HFF-Myc (cell line): Measurements from ENCODE around the gene TMEM107.
A peak's percentile ranks its signal among the peaks of the same experiment; 100 is the strongest.
"Not testable (repeated sequence)": the region's sequence is repeated elsewhere in the genome, so short reads cannot be mapped to it uniquely, and the experiment has no call there.

Experiments
- DNase-seq: peaks from one replicate; pipeline ENCODE4 v3.0.0-alpha.2; 2011; ENCODE audit warnings: low read depth; ENCODE audit errors: extremely low read depth
- H3K4me3 ChIP-seq: replicated peaks from 2 replicates; pipeline ENCODE4 v1.5.1; 2011; ENCODE audit warnings: low read depth, mild to moderate bottlenecking, control low read depth, low read length
- TF ChIP-seq, protein P1 (sequence below): IDR thresholded peaks from 2 replicates; pipeline ENCODE4 v1.5.1; 2012; ENCODE audit warnings: mild to moderate bottlenecking, low read depth, low read length, control low read depth; ENCODE audit errors: missing control alignments

The TMEM107 gene

DNA sequence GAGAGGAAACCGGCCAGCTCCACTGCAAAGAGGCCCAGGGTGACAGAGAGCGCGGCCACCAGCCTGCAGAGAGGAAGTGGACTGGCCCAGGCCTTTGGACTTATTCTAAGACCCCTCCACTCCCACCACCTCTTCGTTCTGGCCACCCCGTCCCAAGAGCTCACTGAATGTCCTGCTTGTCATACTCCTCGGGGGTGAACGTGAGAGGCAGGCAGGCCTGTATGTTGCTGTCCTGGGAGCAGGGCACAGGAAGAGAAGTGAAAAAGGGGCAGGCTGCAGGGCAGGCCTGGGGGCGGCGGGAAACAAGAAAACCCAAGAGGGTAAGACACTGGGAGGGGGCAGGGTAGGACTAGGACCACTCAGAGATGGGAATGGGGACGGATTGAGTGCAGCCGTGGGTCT lies 384 bp downstream of the TMEM107 start:
- TF ChIP-seq, protein P1, sequence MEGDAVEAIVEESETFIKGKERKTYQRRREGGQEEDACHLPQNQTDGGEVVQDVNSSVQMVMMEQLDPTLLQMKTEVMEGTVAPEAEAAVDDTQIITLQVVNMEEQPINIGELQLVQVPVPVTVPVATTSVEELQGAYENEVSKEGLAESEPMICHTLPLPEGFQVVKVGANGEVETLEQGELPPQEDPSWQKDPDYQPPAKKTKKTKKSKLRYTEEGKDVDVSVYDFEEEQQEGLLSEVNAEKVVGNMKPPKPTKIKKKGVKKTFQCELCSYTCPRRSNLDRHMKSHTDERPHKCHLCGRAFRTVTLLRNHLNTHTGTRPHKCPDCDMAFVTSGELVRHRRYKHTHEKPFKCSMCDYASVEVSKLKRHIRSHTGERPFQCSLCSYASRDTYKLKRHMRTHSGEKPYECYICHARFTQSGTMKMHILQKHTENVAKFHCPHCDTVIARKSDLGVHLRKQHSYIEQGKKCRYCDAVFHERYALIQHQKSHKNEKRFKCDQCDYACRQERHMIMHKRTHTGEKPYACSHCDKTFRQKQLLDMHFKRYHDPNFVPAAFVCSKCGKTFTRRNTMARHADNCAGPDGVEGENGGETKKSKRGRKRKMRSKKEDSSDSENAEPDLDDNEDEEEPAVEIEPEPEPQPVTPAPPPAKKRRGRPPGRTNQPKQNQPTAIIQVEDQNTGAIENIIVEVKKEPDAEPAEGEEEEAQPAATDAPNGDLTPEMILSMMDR = no peak
- DNase-seq = no peak

DNA sequence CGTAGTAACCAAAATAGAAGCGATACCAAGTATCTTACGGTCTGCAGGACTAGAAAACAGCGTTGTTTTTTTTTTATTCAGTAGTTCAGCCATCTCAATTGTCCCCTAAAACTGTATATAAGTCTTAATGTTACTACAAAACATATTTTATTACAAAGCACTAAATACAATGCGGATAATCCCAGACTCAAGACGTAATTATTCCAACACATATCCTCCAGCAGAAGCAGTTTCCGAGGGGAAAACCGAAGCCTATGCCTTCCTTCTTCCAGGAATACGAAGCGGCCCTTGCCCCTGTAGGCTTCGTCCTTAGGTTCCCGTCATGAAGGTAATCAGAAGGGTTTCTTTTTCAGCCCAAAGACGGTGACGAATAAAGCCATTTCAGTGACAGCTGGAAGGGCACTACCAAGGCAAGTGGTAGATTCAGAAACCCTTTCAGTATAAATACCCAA lies 2.3 kb downstream of the TMEM107 start:
- TF ChIP-seq, protein P1 = no peak
- DNase-seq = no peak
- peak overlapping the region; percentile 27 for H3K4me3 ChIP-seq

More for the DNA sequence above, 384 bp downstream of the TMEM107 start:
- peak overlapping the region; percentile 53 for H3K4me3 ChIP-seq

DNA sequence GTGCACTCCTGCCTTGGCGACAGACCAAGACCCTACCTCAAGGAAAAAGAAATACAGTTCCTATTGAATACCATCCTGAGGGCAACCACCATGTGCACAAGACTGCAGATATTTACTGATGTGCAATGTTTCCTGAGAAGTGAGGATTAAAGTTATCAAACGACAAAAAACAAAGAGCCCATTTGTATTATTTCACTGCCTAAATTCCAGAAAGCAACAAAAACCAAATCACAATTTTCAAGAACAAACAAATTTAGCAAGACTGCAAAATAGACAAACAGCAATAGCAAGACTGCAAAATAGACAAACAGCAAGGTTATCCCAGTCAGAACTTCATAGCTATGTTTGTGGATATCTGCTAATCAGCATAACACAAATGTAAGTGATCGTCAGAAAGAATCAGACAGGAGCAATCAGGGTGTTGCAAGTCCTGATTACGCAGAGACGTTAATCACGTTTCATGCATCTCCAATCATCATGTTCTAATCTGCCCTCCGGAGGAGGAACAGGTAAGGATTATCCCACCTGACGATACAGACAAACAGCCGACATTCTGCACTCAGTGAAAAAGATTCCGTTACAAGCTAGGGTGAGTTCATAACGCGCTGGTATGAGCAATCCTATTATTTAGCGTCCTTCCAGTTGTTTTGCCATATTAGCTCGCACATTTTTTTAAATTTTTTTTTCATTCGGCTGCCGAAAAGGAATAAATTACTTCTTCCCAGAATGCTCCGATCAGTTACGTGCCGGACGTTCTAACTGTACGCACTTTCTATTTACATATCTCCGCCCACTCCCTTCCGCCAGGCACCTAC lies 2.9 kb downstream of the TMEM107 start:
- H3K4me3 ChIP-seq = peak overlapping the region; percentile 27
- TF ChIP-seq, protein P1 = no peak
- DNase-seq = peak; percentile 99

DNA sequence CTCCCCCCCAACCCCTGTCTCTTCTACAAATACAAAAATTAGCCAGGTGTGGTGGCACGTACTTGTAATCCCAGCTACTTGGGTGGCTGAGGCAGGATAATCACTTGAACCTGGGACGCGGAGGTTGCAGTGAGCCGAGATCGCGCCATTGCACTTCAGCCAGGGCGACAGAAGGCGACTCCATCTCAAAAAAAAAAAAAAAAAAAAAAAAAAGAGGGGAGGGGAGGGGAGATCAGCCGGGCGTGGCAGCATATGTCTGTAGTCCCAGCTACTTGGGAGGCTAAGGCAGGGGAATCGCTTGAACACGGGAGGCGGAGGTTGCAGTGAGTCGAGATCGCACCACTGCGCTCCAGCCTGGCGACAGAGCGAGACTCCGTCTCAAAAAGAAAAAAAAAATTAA lies 6.0 kb downstream of the TMEM107 start:
- not testable (repeated sequence) for DNase-seq, H3K4me3 ChIP-seq

DNA sequence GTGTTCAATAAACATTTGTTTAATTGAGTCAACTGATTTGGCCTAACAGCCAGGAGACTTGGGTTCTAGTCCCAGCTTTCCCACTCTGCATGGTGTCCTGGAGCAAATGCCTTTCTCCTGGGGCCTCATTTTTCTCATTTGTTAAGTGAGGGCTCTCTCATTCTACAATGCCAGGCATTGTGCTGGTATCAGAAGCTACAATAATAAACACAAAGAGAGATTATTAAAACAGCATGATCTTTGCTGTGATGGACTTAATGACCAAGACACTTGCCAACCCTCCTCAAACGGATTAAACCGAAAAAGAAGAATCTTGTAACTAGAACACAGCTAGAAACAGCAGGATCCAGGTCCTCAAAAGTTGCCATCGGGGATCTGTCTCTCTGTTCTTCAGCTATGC lies 8.7 kb downstream of the TMEM107 start:
- TF ChIP-seq, protein P1 = no peak
- H3K4me3 ChIP-seq = no peak overlapping the region
- no peak for DNase-seq

DNA sequence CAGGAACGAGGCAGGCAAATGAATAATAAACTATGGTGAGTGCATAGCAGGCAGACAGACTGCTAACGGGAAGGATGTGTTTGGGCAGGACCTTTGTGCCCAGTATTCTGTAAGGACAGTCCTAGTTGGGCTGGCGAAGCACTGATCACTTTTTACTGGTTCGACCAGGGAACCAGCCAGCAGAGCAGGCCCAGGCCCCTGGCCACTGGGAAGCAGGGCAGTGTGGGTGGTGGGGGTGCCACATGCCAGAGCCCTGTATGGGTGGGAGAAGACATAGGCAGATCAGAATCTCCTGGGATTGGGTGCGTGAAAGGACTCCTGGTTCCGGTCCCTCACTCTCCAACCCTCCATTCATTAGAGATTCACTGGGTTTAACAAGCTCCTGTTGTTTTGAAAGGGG lies 9.4 kb downstream of the TMEM107 start:
- TF ChIP-seq, protein P1 = no peak
- no peak overlapping the region for H3K4me3 ChIP-seq

DNA sequence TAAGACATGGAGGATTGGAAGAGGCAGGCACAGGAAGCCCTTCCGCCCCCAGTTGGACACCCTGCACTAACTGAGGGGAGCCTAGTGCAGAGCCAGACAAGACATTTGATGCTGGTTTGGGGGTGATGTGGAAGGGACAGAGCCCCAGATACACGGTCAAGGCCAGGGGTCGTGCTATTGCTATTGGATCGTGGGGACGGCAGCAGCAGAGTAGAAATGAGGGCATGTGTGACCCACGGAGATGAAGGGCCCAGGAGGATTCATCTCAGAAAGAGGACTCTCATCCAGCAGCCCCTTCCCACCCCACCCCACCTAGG lies 11.4 kb downstream of the TMEM107 start:
- no peak overlapping the region for H3K4me3 ChIP-seq
- TF ChIP-seq, protein P1 = no peak
- no peak for DNase-seq

More for the DNA sequence above, 9.4 kb downstream of the TMEM107 start:
- DNase-seq = no peak
